WTC11 (cell line): ENCODE measurements around the gene CEACAM3. TPM values are rescaled to one million over a fixed set of nuclear protein-coding genes. Genes with fewer than 3 reads are reported as not detected.

Experiments
- ATAC-seq: fragments of 200-7000 bp; cut with Tn5 transposase; 2 replicates; pipeline ENCODE4 v1.10.0; 2021; ENCODE audit warnings: mild to moderate bottlenecking, moderate library complexity
- CTCF ChIA-PET: fragments of 300-600 bp; sonication (Branson Sonifier 250); formaldehyde crosslinking; loops from one replicate; lab custom pipeline; 2021; ENCODE audit warnings: antibody characterized with exemption; lab: Charles Lee
- POLR2A ChIA-PET: fragments of 350-600 bp; sonication (Branson Sonifier 250); formaldehyde crosslinking; loops from one replicate; lab custom pipeline; 2021; ENCODE audit warnings: antibody characterized with exemption; lab: Charles Lee
- DNase-seq: peaks from one replicate; pipeline ENCODE4 v3.0.0; 2021; ENCODE audit warnings: low spot score
- H3K27ac Mint-ChIP-seq: 2 replicates; pipeline ENCODE4 v1.8.0; 2021; ENCODE audit warnings: mixed read lengths
- H3K27me3 Mint-ChIP-seq: 2 replicates; pipeline ENCODE4 v1.8.0; 2021; ENCODE audit warnings: low read depth, mild to moderate bottlenecking, moderate library complexity, mixed read lengths
- H3K36me3 Mint-ChIP-seq: 2 replicates; pipeline ENCODE4 v1.8.0; 2021; ENCODE audit warnings: mixed read lengths
- H3K4me1 Mint-ChIP-seq: 2 replicates; pipeline ENCODE4 v1.8.0; 2022; ENCODE audit warnings: mixed read lengths
- H3K4me3 Mint-ChIP-seq: 2 replicates; pipeline ENCODE4 v1.8.0; 2021; ENCODE audit warnings: mild to moderate bottlenecking, moderate library complexity, mixed read lengths
- H3K9me3 Mint-ChIP-seq: 2 replicates; pipeline ENCODE4 v1.8.0; 2021; ENCODE audit warnings: mixed read lengths
- ATF1 ChIP-seq: sonication (generic); formaldehyde crosslinking; IDR thresholded peaks from 2 replicates; pipeline ENCODE4 v1.8.1; 2023; ENCODE audit warnings: mild to moderate bottlenecking, moderate library complexity, missing genetic modification reagents
- FOXJ3 ChIP-seq: sonication (generic); formaldehyde crosslinking; IDR thresholded peaks from 2 replicates; pipeline ENCODE4 v1.9.0; 2021; ENCODE audit warnings: missing genetic modification reagents, mild to moderate bottlenecking, borderline replicate concordance
- FOXP1 ChIP-seq: sonication (generic); formaldehyde crosslinking; IDR thresholded peaks from 2 replicates; pipeline ENCODE4 v1.8.0; 2022; ENCODE audit warnings: missing genetic modification reagents, mild to moderate bottlenecking, moderate library complexity, borderline replicate concordance
- NR2C2 ChIP-seq: sonication (generic); formaldehyde crosslinking; IDR thresholded peaks from 2 replicates; pipeline ENCODE4 v1.8.0; 2022; ENCODE audit warnings: mild to moderate bottlenecking, missing genetic modification reagents
- RELA ChIP-seq: sonication (generic); formaldehyde crosslinking; IDR thresholded peaks from 2 replicates; pipeline ENCODE4 v1.8.1; 2022; ENCODE audit warnings: missing genetic modification reagents, mild to moderate bottlenecking, borderline replicate concordance
- TP53 ChIP-seq: sonication (generic); formaldehyde crosslinking; IDR thresholded peaks from 2 replicates; pipeline ENCODE4 v1.8.1; 2023; ENCODE audit warnings: mild to moderate bottlenecking, missing genetic modification reagents
- ZNF416 ChIP-seq: fragments of 250-450 bp; sonication (Bioruptor Pico); IDR thresholded peaks from 2 replicates; pipeline ENCODE4 v1.9.0; 2021; ENCODE audit warnings: mild to moderate bottlenecking, inconsistent platforms
- ZNF423 ChIP-seq: fragments of 250-450 bp; sonication (Bioruptor Pico); IDR thresholded peaks from 2 replicates; pipeline ENCODE4 v2.1.2; 2022; ENCODE audit warnings: mild to moderate bottlenecking, moderate library complexity
- total RNA-seq: library from RNA; stranded (reverse); gene quantifications from 3 replicates; pipeline ENCODE4 v1.2.3, GENCODE V29; 2021
- TF ChIP-seq, protein P1 (sequence below): sonication (generic); formaldehyde crosslinking; IDR thresholded peaks from 2 replicates; pipeline ENCODE4 v1.8.0; 2022; ENCODE audit warnings: missing genetic modification reagents
- TF ChIP-seq, protein P2 (sequence below): fragments of 250-450 bp; sonication (Bioruptor Pico); IDR thresholded peaks from 2 replicates; pipeline ENCODE4 v1.9.0; 2021; ENCODE audit warnings: mild to moderate bottlenecking, borderline replicate concordance
- TF ChIP-seq, protein P3 (sequence below): sonication (generic); formaldehyde crosslinking; IDR thresholded peaks from 2 replicates; pipeline ENCODE4 v1.8.0; 2022; ENCODE audit warnings: mild to moderate bottlenecking, missing genetic modification reagents
- TF ChIP-seq, protein P4 (sequence below): sonication (generic); formaldehyde crosslinking; IDR thresholded peaks from 2 replicates; pipeline ENCODE4 v1.8.0; 2023; ENCODE audit warnings: missing genetic modification reagents, mild to moderate bottlenecking, borderline replicate concordance
- TF ChIP-seq, protein P5 (sequence below): sonication (generic); formaldehyde crosslinking; IDR thresholded peaks from 2 replicates; pipeline ENCODE4 v1.8.0; 2023; ENCODE audit warnings: mild to moderate bottlenecking, missing genetic modification reagents
- TF ChIP-seq, protein P6 (sequence below): sonication (generic); formaldehyde crosslinking; IDR thresholded peaks from 2 replicates; pipeline ENCODE4 v1.8.1; 2022; ENCODE audit warnings: mild to moderate bottlenecking, moderate library complexity, missing genetic modification reagents
- TF ChIP-seq, protein P7 (sequence below): fragments of 250-450 bp; sonication (Bioruptor Pico); IDR thresholded peaks from 2 replicates; pipeline ENCODE4 v2.1.2; 2022; ENCODE audit warnings: mild to moderate bottlenecking, moderate library complexity

Gene CEACAM3
- total RNA-seq, 1 experiment from 2014 or later: not detected

DNA sequence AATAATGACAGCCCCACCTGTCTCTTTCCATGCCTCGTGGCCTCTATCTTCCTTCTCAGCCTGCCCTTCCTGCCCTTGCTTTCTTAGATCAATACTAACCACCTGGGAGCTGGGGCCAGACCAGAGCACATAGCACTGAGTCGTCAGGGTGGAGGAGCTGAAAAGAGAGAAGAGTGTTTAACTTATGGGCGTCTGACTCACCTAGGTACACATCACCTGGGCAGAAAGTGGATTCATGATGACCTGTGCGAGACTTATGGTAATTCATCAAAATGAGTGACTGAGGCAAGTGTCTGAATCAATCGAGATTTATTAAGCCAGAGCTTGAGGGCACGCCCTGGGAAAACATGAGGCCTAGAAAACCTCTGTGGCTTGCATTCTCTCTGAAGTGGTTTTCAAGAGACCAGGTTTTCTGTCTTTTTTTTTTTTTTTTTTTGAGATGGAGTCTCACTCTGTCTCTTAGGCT, 21.8 kb upstream of the CEACAM3 start (continued):
- TF ChIP-seq, protein P1, sequence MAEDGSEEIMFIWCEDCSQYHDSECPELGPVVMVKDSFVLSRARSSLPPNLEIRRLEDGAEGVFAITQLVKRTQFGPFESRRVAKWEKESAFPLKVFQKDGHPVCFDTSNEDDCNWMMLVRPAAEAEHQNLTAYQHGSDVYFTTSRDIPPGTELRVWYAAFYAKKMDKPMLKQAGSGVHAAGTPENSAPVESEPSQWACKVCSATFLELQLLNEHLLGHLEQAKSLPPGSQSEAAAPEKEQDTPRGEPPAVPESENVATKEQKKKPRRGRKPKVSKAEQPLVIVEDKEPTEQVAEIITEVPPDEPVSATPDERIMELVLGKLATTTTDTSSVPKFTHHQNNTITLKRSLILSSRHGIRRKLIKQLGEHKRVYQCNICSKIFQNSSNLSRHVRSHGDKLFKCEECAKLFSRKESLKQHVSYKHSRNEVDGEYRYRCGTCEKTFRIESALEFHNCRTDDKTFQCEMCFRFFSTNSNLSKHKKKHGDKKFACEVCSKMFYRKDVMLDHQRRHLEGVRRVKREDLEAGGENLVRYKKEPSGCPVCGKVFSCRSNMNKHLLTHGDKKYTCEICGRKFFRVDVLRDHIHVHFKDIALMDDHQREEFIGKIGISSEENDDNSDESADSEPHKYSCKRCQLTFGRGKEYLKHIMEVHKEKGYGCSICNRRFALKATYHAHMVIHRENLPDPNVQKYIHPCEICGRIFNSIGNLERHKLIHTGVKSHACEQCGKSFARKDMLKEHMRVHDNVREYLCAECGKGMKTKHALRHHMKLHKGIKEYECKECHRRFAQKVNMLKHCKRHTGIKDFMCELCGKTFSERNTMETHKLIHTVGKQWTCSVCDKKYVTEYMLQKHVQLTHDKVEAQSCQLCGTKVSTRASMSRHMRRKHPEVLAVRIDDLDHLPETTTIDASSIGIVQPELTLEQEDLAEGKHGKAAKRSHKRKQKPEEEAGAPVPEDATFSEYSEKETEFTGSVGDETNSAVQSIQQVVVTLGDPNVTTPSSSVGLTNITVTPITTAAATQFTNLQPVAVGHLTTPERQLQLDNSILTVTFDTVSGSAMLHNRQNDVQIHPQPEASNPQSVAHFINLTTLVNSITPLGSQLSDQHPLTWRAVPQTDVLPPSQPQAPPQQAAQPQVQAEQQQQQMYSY (CRISPR knock-in tag): no peak
- no peak for TF ChIP-seq FOXJ3 (CRISPR knock-in tag)
- TF ChIP-seq TP53 (CRISPR knock-in tag): no peak
- TF ChIP-seq FOXP1 (CRISPR knock-in tag): no peak
- TF ChIP-seq, protein P2, sequence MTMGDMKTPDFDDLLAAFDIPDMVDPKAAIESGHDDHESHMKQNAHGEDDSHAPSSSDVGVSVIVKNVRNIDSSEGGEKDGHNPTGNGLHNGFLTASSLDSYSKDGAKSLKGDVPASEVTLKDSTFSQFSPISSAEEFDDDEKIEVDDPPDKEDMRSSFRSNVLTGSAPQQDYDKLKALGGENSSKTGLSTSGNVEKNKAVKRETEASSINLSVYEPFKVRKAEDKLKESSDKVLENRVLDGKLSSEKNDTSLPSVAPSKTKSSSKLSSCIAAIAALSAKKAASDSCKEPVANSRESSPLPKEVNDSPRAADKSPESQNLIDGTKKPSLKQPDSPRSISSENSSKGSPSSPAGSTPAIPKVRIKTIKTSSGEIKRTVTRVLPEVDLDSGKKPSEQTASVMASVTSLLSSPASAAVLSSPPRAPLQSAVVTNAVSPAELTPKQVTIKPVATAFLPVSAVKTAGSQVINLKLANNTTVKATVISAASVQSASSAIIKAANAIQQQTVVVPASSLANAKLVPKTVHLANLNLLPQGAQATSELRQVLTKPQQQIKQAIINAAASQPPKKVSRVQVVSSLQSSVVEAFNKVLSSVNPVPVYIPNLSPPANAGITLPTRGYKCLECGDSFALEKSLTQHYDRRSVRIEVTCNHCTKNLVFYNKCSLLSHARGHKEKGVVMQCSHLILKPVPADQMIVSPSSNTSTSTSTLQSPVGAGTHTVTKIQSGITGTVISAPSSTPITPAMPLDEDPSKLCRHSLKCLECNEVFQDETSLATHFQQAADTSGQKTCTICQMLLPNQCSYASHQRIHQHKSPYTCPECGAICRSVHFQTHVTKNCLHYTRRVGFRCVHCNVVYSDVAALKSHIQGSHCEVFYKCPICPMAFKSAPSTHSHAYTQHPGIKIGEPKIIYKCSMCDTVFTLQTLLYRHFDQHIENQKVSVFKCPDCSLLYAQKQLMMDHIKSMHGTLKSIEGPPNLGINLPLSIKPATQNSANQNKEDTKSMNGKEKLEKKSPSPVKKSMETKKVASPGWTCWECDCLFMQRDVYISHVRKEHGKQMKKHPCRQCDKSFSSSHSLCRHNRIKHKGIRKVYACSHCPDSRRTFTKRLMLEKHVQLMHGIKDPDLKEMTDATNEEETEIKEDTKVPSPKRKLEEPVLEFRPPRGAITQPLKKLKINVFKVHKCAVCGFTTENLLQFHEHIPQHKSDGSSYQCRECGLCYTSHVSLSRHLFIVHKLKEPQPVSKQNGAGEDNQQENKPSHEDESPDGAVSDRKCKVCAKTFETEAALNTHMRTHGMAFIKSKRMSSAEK (CRISPR knock-in tag): no peak
- no peak for TF ChIP-seq NR2C2 (CRISPR knock-in tag)
- TF ChIP-seq, protein P3, sequence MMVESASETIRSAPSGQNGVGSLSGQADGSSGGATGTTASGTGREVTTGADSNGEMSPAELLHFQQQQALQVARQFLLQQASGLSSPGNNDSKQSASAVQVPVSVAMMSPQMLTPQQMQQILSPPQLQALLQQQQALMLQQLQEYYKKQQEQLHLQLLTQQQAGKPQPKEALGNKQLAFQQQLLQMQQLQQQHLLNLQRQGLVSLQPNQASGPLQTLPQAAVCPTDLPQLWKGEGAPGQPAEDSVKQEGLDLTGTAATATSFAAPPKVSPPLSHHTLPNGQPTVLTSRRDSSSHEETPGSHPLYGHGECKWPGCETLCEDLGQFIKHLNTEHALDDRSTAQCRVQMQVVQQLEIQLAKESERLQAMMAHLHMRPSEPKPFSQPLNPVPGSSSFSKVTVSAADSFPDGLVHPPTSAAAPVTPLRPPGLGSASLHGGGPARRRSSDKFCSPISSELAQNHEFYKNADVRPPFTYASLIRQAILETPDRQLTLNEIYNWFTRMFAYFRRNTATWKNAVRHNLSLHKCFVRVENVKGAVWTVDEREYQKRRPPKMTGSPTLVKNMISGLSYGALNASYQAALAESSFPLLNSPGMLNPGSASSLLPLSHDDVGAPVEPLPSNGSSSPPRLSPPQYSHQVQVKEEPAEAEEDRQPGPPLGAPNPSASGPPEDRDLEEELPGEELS (CRISPR knock-in tag): no peak
- TF ChIP-seq, protein P4, sequence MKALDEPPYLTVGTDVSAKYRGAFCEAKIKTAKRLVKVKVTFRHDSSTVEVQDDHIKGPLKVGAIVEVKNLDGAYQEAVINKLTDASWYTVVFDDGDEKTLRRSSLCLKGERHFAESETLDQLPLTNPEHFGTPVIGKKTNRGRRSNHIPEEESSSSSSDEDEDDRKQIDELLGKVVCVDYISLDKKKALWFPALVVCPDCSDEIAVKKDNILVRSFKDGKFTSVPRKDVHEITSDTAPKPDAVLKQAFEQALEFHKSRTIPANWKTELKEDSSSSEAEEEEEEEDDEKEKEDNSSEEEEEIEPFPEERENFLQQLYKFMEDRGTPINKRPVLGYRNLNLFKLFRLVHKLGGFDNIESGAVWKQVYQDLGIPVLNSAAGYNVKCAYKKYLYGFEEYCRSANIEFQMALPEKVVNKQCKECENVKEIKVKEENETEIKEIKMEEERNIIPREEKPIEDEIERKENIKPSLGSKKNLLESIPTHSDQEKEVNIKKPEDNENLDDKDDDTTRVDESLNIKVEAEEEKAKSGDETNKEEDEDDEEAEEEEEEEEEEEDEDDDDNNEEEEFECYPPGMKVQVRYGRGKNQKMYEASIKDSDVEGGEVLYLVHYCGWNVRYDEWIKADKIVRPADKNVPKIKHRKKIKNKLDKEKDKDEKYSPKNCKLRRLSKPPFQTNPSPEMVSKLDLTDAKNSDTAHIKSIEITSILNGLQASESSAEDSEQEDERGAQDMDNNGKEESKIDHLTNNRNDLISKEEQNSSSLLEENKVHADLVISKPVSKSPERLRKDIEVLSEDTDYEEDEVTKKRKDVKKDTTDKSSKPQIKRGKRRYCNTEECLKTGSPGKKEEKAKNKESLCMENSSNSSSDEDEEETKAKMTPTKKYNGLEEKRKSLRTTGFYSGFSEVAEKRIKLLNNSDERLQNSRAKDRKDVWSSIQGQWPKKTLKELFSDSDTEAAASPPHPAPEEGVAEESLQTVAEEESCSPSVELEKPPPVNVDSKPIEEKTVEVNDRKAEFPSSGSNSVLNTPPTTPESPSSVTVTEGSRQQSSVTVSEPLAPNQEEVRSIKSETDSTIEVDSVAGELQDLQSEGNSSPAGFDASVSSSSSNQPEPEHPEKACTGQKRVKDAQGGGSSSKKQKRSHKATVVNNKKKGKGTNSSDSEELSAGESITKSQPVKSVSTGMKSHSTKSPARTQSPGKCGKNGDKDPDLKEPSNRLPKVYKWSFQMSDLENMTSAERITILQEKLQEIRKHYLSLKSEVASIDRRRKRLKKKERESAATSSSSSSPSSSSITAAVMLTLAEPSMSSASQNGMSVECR: no peak
- TF ChIP-seq, all 79 proteins: peak for 0

DNA sequence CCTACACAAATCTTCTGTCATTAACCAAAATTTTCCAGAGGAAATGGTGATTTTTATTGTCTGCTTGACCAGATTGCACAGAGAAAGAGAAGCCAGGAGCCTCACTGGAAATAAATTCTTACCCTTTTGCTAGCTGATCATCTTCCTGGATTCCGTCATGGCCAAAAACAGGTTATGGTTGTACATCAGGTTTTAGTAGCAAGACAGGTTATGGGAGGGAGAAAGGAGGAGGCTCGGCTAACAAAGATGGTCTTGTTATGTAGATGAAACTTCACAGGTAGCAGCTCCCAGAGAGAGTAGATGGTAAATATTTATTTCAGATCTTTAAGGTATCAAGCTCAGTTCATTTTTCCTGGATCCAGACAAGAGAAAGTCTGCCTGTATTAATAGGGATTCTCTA, 19.7 kb upstream of the CEACAM3 start:
- CTCF ChIA-PET: interaction anchor here (1.0 to 5.3 kb wide), 8 partner anchors 9 to 328 kb away, joined by 3 to 55 read pairs (median 4); no protein-coding TSS in a partner anchor
- no peak for DNase-seq
- H3K27ac Mint-ChIP-seq: no peak overlapping the region
- 0 out of 2 replicates have a peak, but pooled peaks cover 3% of the 10 kb centered on the region for H3K9me3 Mint-ChIP-seq
- peaks cover 17% of the 10 kb centered on the region for H3K4me1 Mint-ChIP-seq
- no peak for ATAC-seq
- no peaks in the 10 kb centered on the region for H3K36me3 Mint-ChIP-seq
- POLR2A ChIA-PET: no interaction called here
- no peaks in the 10 kb centered on the region for H3K27me3 Mint-ChIP-seq
- H3K4me3 Mint-ChIP-seq: no peak overlapping the region
- TF ChIP-seq, protein P5, sequence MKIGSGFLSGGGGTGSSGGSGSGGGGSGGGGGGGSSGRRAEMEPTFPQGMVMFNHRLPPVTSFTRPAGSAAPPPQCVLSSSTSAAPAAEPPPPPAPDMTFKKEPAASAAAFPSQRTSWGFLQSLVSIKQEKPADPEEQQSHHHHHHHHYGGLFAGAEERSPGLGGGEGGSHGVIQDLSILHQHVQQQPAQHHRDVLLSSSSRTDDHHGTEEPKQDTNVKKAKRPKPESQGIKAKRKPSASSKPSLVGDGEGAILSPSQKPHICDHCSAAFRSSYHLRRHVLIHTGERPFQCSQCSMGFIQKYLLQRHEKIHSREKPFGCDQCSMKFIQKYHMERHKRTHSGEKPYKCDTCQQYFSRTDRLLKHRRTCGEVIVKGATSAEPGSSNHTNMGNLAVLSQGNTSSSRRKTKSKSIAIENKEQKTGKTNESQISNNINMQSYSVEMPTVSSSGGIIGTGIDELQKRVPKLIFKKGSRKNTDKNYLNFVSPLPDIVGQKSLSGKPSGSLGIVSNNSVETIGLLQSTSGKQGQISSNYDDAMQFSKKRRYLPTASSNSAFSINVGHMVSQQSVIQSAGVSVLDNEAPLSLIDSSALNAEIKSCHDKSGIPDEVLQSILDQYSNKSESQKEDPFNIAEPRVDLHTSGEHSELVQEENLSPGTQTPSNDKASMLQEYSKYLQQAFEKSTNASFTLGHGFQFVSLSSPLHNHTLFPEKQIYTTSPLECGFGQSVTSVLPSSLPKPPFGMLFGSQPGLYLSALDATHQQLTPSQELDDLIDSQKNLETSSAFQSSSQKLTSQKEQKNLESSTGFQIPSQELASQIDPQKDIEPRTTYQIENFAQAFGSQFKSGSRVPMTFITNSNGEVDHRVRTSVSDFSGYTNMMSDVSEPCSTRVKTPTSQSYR (CRISPR knock-in tag): no peak
- TF ChIP-seq, protein P6, sequence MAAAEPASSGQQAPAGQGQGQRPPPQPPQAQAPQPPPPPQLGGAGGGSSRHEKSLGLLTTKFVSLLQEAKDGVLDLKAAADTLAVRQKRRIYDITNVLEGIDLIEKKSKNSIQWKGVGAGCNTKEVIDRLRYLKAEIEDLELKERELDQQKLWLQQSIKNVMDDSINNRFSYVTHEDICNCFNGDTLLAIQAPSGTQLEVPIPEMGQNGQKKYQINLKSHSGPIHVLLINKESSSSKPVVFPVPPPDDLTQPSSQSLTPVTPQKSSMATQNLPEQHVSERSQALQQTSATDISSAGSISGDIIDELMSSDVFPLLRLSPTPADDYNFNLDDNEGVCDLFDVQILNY: no peak
- TF ChIP-seq ATF1 (CRISPR knock-in tag) (no peak), RELA (CRISPR knock-in tag) (no peak), ZNF416 (CRISPR knock-in tag) (no peak), ZNF423 (no peak)
- TF ChIP-seq, protein P7, sequence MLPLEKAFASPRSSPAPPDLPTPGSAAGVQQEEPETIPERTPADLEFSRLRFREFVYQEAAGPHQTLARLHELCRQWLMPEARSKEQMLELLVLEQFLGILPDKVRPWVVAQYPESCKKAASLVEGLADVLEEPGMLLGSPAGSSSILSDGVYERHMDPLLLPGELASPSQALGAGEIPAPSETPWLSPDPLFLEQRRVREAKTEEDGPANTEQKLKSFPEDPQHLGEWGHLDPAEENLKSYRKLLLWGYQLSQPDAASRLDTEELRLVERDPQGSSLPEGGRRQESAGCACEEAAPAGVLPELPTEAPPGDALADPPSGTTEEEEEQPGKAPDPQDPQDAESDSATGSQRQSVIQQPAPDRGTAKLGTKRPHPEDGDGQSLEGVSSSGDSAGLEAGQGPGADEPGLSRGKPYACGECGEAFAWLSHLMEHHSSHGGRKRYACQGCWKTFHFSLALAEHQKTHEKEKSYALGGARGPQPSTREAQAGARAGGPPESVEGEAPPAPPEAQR (CRISPR knock-in tag): no peak
